Vein endothelial cell (primary cell): ENCODE measurements around the gene C1QTNF6. TPM values are rescaled to one million over a fixed set of nuclear protein-coding genes. Genes with fewer than 3 reads are reported as not detected.

Source experiments
- small RNA-seq: library from RNA; depleted of rRNA; stranded (forward); fragments of <200 nt; gene quantifications from one replicate; pipeline ENCODE3, GENCODE V24; 2012
- total RNA-seq: library from RNA; depleted of rRNA; stranded (reverse); fragments of >200 nt; gene quantifications from 2 replicates; pipeline ENCODE4 v1.2.3, GENCODE V29; 2012

C1QTNF6 gene
- 13.0 and 14.4 TPM in 2 replicates for total RNA-seq

GRCh38 chr22:37187891-37188761 lies at the start of gene C1QTNF6:
Gene C1QTNF6 (minus strand): TSS chr22:37188247. CDS start chr22:37188213, 34 bp downstream.

GRCh38 chr22:37212174-37212906 lies 24.3 kb upstream of the C1QTNF6 start, which contains the start of gene SSTR3:
Gene SSTR3 (minus strand): TSS chr22:37212477. CDS start chr22:37207803, 4,674 bp downstream.

Small RNA genes within 50 kb of the gene (small RNA-seq; reads per million reads assigned to genes)
- not detected for gene Z82188.1

Other genes with a start within 250 kb of the C1QTNF6 start
- 60.7 and 73.8 TPM in 2 replicates for gene TST, start 168.8 kb downstream of the C1QTNF6 start, total RNA-seq
- 103 and 165 TPM in 2 replicates for gene MPST, start 168.5 kb downstream of the C1QTNF6 start, total RNA-seq
- 33.9 and 37.2 TPM in 2 replicates for gene KCTD17, start 136.5 kb downstream of the C1QTNF6 start, total RNA-seq
- not detected in 2 replicates for gene TMPRSS6, start 78.5 kb downstream of the C1QTNF6 start, total RNA-seq
- under 0.01 TPM in 1 of 2 replicates, not detected in the other for gene IL2RB, start 38.3 kb downstream of the C1QTNF6 start, total RNA-seq
- not detected in 2 replicates for gene SSTR3, start 24.2 kb upstream of the C1QTNF6 start, total RNA-seq
- gene RAC2, start 56.0 kb upstream of the C1QTNF6 start, total RNA-seq: 82.8 and 98.0 TPM in 2 replicates
- under 0.01 and 0.10 TPM in 2 replicates for gene CYTH4, start 94.3 kb upstream of the C1QTNF6 start, total RNA-seq
- 0.10 and 0.33 TPM in 2 replicates for gene ELFN2, start 239.2 kb upstream of the C1QTNF6 start, total RNA-seq